Measurements from ENCODE around the gene KLHL29.

GRCh38 chr2:23633966-23634365, 249.0 kb downstream of the KLHL29 start:
- TF ChIP-seq CTCF (IDR thresholded peaks at IDR 0.05; ENCODE audit: low read depth, low read length, poor library complexity, severe bottlenecking) (no peak), EZH2phosphoT487 (IDR thresholded peaks at IDR 0.05; ENCODE audit: borderline replicate concordance, low read length) (no peak)
